Loucy (cell line): ENCODE data around the gene MEIS3.

Experiments used
- EZH2phosphoT487 ChIP-seq: fragments of 200-600 bp; IDR thresholded peaks from 2 replicates; pipeline ENCODE4 v1.6.1; 2018; ENCODE audit warnings: antibody characterized with exemption, mild to moderate bottlenecking, moderate library complexity, borderline replicate concordance
- TF ChIP-seq, protein P1 (sequence below): fragments of 200-600 bp; sonication (generic); conservative IDR thresholded peaks from 2 replicates; pipeline ENCODE4 v1.5.1; 2014; ENCODE audit warnings: mild to moderate bottlenecking, antibody characterized with exemption, low read length

DNA sequence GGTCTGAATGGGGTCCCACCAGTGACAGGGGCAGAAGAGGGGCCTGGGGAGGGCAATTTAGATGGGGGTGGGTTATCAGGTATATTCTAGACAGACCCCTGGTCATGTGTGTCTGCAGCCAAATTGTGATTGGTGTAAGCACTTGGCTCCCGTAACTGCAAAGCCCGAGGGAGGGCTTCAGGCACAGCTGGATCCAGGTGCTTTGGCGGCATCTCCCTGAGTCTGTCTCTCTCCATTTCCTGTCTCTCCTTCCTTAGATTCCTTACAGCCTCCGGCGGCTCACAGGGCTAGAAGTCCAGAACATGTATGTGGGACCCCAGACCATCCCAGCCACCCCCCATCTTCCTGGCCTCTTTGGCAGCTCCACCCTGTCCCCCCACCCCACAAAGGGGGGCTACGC, 38.8 kb downstream of the MEIS3 start:
- TF ChIP-seq, protein P1, sequence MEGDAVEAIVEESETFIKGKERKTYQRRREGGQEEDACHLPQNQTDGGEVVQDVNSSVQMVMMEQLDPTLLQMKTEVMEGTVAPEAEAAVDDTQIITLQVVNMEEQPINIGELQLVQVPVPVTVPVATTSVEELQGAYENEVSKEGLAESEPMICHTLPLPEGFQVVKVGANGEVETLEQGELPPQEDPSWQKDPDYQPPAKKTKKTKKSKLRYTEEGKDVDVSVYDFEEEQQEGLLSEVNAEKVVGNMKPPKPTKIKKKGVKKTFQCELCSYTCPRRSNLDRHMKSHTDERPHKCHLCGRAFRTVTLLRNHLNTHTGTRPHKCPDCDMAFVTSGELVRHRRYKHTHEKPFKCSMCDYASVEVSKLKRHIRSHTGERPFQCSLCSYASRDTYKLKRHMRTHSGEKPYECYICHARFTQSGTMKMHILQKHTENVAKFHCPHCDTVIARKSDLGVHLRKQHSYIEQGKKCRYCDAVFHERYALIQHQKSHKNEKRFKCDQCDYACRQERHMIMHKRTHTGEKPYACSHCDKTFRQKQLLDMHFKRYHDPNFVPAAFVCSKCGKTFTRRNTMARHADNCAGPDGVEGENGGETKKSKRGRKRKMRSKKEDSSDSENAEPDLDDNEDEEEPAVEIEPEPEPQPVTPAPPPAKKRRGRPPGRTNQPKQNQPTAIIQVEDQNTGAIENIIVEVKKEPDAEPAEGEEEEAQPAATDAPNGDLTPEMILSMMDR: no peak
- TF ChIP-seq EZH2phosphoT487: no peak
